T-helper 1 cell treated with Interleukin-12 subunit alpha and Interleukin-12 subunit beta and Interleukin-4 antibody, amounts not matched to agents 30 μg/mL and 1 μg/mL, for 36 hours (primary cell): Measurements from ENCODE around the gene PLCD1.
"Not testable (repeated sequence)": the region's sequence is repeated elsewhere in the genome, so short reads cannot be mapped to it uniquely, and the experiment has no call there.

ENCODE experiments used
- H3K27ac Mint-ChIP-seq: one replicate; pipeline ENCODE4 v1.8.0; 2021; ENCODE audit warnings: mild to moderate bottlenecking, mixed read lengths
- H3K27me3 Mint-ChIP-seq: one replicate; pipeline ENCODE4 v1.8.0; 2021; ENCODE audit warnings: low read depth, mixed read lengths
- H3K36me3 Mint-ChIP-seq: one replicate; pipeline ENCODE4 v1.8.0; 2021; ENCODE audit warnings: low read depth, mixed read lengths
- H3K4me1 Mint-ChIP-seq: one replicate; pipeline ENCODE4 v1.8.0; 2021; ENCODE audit warnings: low read depth, mixed read lengths
- H3K4me3 Mint-ChIP-seq: one replicate; pipeline ENCODE4 v1.8.0; 2021; ENCODE audit warnings: mild to moderate bottlenecking, moderate library complexity, mixed read lengths
- H3K9me3 Mint-ChIP-seq: one replicate; pipeline ENCODE4 v1.8.0; 2021; ENCODE audit warnings: mixed read lengths

The PLCD1 gene

DNA sequence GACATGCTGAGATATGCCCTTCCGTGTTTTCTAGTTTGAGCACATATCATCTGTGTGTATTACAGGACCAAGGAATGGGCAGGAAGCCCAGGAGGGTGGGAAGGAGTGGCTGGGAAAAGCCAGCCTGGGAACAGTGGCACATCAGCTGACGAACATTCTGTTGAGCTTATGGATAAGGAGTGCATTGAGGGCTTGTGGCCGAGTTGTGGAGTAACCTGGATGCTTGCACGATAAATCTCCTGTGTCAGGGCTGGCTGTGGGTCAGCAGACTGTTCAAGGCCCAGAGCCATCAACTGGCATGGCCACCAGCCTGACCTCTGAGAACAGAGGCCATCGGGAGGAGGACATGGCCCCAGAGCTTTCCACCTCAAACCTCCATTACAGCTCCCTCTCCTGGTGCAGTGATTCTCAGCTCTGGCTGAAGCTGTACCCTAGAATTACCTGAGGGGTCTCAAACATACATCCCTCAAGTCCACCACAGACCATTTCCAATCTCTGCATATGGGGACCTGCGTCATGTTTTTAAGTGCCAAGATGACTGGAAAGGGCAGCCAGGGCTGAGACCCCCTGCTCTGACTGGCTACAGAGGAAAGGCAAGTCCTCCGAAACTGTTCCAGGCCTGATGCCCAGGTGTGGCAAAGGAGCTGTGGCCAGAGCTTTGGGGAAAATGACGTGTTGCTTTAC, 43.7 kb downstream of the PLCD1 start:
- peaks cover 3% of the 10 kb centered on the region for H3K27me3 Mint-ChIP-seq
- no peaks in the 10 kb centered on the region for H3K9me3 Mint-ChIP-seq
- H3K4me3 Mint-ChIP-seq, result no peak overlapping the region
- H3K27ac Mint-ChIP-seq, result no peak overlapping the region
- no peaks in the 10 kb centered on the region for H3K4me1 Mint-ChIP-seq
- H3K36me3 Mint-ChIP-seq, result no peaks in the 10 kb centered on the region

DNA sequence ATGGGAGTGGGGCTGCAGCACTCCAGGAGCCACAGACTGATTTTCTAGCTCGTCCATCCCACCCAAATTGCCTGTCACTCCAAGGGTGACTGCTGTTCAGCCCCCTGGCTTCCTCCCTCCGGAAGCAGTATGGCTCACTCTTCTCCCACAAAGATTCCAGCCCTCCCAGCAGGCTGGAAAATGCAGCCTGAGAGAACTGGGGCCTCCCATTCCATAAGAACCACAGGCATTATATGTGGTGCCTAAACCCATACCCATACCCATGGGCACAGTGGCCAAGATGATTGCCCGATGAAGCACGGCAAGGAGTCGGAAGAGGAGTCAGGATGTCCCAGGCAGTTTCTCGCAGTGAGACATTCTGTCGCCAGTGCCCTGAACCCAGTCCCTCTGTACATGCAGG, 44.8 kb downstream of the PLCD1 start:
- Mint-ChIP-seq H3K4me1 (no peaks in the 10 kb centered on the region), H3K9me3 (no peaks in the 10 kb centered on the region), H3K36me3 (no peaks in the 10 kb centered on the region), H3K27ac (no peak overlapping the region), H3K27me3 (peaks cover 3% of the 10 kb centered on the region), H3K4me3 (no peak overlapping the region)

DNA sequence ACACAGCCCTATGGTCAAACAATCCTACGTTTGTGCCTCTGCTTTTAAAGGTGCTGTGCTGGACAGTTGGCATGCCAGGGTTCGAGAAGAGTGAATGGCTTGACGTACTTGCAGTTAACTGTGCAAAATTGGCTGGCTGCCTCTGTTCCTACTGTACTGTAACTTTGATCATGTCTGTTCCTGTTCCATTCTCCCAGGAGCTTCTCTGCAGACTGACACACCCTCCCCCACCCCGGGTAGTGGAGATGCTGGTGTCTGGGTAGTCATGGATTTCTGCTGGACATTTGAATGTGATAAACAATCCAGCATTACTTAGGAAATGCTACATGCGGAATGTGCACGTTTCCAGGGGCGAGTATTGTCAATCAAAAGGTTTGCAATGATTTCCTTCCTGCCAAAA, 45.4 kb downstream of the PLCD1 start:
- H3K27ac Mint-ChIP-seq, result no peak overlapping the region
- H3K4me1 Mint-ChIP-seq, result no peaks in the 10 kb centered on the region
- no peaks in the 10 kb centered on the region for H3K9me3 Mint-ChIP-seq
- no peaks in the 10 kb centered on the region for H3K36me3 Mint-ChIP-seq
- no peak overlapping the region for H3K4me3 Mint-ChIP-seq
- peaks cover 3% of the 10 kb centered on the region for H3K27me3 Mint-ChIP-seq

DNA sequence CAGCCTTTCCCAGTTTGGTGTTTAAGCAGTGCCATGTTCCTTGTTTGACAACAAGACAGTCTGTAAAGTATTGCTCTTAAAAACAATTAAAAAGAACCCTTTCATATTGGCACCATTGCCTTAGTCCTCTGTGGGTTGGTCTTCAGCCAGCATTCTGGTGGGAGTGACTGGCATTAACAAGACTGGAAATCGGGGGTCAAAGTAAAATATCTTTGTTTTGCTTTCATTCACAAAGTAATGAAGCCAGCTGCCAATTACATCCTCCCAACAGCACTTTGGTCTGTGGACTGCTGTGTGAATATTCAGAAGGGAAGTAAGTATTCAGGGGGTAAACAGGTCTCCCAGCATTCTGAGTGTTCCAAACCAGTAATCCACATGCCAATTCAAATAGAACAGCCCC, 47.1 kb downstream of the PLCD1 start:
- Mint-ChIP-seq H3K27ac (no peak overlapping the region), H3K4me1 (no peaks in the 10 kb centered on the region), H3K27me3 (peaks cover 3% of the 10 kb centered on the region), H3K9me3 (no peaks in the 10 kb centered on the region), H3K36me3 (no peaks in the 10 kb centered on the region), H3K4me3 (no peak overlapping the region)

DNA sequence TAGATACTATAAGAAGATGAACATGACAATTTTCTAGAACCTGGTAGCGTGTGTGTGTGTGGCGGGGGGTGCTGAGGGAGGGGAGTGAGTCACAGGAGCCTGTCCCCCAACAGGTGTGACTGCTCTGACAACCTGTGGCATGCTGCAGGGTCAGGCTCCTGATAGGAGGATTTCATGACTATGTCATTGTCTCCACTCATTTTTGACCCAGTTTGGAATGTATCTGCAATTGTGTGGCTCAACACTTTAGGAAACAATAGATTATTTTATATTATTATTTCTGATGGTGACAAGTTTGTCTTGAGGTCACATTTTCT, 48.1 kb downstream of the PLCD1 start:
- Mint-ChIP-seq H3K36me3 (no peaks in the 10 kb centered on the region), H3K4me1 (no peaks in the 10 kb centered on the region), H3K9me3 (no peaks in the 10 kb centered on the region), H3K4me3 (no peak overlapping the region), H3K27ac (no peak overlapping the region), H3K27me3 (peaks cover 3% of the 10 kb centered on the region)

DNA sequence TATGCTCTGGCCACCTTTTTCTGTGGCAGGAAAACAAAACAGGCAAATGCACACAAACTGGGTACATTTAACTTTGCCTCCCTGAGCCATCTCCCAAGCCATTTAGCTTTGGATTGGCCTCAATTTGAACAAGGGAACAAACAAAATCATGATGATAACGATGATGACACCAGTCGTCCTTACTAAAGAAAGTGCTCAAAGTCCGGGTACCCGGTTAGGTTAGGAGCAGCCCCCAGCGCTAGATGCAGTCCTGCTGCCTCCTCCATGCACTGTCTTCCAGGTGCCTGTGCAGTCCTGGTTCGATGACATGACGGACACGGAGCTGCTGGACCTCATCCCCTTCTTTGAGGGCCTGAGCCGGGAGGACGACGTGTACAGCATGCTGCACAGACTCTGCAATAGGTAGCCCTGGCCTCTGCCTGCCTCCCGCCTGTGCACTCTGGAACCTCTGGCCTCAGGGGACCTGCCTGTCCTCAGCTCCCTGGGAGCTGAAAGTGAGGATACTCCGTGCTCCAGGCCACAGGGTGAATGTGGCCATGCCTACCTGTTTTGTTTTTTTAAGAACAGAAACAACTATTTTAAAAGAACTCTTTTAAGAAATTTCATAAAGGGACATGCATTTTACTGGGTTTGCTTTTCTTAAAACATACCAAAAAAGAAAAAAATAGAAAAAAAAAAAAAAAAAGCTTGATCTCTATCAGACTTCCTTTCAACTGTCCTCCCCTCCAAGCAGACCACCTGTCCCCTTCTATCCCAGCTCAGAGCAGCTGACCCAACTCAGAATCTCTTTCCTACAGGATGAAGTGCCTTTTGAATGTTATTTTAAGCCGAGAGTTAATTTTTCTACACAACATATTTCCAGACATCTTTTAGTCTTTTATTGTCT, 48.7 kb downstream of the PLCD1 start:
- Mint-ChIP-seq H3K36me3 (no peaks in the 10 kb centered on the region), H3K4me1 (no peaks in the 10 kb centered on the region), H3K27ac (no peak overlapping the region), H3K4me3 (no peak overlapping the region), H3K9me3 (no peaks in the 10 kb centered on the region), H3K27me3 (peaks cover 3% of the 10 kb centered on the region)

DNA sequence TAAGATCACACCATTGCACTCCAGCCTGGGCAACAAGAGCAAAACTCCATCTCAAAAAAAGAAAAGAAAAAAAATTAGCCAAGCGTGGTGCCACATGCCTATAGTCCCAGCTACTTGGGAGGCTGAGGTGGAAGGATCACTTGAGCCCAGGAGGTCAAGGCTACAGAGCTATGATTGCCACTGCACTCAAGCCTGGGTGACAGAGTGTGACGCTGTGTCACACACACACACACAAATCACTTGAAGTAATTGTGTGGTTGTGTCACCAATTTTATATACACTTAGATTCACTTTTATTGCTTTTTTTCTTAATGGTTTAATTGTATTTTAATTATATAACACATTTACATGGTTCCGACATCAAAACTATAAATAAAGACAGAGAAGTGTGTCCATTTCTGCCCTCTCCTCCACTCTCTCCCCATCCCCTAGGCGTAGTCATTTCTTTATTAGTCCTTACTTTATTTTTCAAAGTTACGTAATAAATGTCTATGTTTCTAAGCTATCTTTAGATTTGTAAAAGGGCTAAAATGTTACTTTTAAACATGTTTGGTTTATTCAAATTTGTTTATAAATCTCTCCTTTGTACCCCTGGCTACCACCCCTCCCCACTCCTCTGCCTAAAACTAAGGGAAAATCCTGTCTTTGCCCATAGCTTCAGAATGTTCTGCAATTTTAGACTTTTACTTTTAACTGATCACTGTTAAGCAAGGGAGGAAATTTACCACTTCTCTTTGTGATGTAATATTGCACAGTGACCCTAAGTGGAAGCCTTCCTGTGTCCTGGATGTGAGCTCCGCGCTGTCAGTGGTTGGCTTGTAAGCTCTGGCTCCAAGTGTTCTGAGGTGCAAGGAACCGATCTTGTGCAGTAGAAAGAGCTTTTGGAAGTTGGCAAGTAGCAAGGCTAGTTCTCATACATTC, 49.6 kb downstream of the PLCD1 start:
- peaks cover 3% of the 10 kb centered on the region for H3K27me3 Mint-ChIP-seq

DNA sequence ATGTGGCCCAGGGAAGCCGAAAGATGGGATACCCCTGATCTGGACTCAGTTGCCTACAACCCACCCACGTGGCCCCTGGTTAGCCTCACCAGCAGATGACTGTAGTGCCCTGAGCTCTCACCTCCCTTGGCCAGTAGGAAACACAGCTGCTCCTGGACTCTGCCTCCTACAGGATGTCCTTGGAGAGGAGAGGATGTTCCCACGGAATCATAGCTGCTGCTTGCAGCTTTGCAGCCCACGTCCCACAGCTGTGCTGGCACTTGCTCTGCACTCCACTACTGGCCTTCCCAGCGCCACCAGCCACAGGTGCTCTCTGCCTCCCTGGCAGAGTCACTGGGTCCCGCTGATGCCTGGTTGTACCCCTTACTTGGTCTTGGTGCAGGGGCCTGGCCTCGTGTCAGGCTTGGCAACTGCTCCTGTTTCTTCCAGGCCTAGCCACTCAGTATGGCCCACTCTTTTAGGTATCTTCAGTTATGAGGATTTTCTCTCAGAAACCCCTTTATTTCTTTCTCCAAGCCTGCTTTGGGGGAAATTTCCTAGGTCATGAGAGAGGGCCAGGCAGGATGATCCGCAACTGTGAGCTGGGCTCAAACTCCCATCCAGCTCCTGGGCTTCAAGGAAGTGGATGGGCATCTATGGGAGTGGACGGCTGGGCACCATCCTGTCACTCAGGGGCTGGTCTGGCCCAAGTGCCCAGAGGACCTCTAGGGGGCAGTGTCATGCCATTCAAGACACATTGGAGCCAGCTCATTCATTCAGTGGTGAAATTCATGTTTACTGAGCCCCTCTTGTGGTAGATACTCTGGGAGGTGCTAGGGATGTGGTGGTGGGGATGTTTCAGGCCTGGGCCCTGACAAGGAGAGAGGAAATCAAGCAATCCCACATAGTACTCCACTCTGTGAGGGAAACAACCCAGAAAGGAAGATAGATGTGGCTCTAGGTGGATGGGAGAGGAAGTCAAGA, 55.0 kb downstream of the PLCD1 start:
- H3K36me3 Mint-ChIP-seq, result peaks cover 2% of the 10 kb centered on the region
- no peak overlapping the region for H3K4me3 Mint-ChIP-seq
- H3K27ac Mint-ChIP-seq, result peak overlapping the region; percentile 39
- no peaks in the 10 kb centered on the region for H3K9me3 Mint-ChIP-seq
- no peaks in the 10 kb centered on the region for H3K27me3 Mint-ChIP-seq
- H3K4me1 Mint-ChIP-seq, result peaks cover 4% of the 10 kb centered on the region

More for the DNA sequence above, 49.6 kb downstream of the PLCD1 start:
- Mint-ChIP-seq H3K4me1 (peaks cover 3% of the 10 kb centered on the region), H3K9me3 (no peaks in the 10 kb centered on the region), H3K4me3 (no peak overlapping the region), H3K27ac (no peak overlapping the region), H3K36me3 (peaks cover 1% of the 10 kb centered on the region)

DNA sequence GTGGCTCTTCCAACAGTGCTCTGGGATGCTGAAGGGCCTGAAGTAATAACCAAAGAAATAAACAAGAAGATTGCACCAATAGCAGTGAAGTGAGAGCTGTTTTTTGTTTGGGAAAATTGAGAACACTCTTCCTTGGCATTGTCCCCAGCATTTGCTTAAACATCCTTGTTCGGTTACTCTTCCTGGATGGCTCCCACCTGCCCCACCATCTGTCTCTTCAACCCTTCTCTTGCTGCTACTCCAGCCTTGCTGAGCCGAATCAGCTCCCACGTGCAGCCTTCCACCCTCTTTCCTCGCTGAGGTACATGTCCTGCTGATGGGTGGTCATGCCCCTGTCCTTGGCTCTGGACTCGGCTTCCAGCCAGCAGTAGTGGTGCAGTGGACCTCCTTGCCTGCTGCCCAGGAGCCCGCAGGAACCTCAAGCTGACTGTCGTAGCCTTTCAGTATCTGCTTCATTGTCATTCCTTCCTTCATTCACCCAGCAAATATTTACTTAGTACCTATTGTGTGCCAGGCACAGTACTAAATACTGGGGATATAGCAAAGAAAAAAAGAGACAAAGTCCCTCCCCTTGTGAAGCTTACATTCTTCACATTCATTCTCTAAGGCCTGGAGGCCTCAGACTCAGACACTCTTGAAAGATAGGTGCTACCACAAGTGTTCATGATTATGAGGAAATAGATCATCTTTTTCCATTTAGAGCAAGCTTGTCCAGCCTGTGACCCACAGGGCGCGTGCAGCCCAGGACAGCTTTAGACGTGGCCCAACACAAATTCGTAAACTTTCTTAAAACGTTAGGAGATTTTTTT, 56.0 kb downstream of the PLCD1 start:
- no peaks in the 10 kb centered on the region for H3K27me3 Mint-ChIP-seq
- peaks cover 4% of the 10 kb centered on the region for H3K4me1 Mint-ChIP-seq
- no peaks in the 10 kb centered on the region for H3K9me3 Mint-ChIP-seq
- no peak overlapping the region for H3K4me3 Mint-ChIP-seq
- H3K27ac Mint-ChIP-seq, result no peak overlapping the region
- H3K36me3 Mint-ChIP-seq, result peaks cover 2% of the 10 kb centered on the region

DNA sequence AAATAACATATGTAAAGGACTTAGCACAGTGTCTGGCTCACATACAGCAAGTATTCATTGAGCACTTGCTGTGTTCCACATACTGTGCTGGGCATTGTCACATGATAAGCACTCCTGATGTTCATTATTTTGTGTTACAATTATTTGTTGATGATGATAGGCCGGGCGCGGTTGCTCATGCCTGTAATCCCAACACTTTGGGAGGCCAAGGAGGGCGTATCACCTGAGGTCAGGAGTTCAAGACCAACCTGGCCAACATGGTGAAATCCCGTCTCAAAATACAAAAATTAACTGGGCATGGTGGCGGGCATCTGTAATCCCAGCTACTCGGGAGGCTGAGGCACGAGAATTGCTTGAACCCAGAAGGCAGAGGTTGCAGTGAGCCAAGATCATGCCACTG, 57.4 kb downstream of the PLCD1 start:
- H3K27ac Mint-ChIP-seq, H3K9me3 Mint-ChIP-seq, H3K4me3 Mint-ChIP-seq, H3K4me1 Mint-ChIP-seq, H3K36me3 Mint-ChIP-seq, H3K27me3 Mint-ChIP-seq: not testable (repeated sequence)

DNA sequence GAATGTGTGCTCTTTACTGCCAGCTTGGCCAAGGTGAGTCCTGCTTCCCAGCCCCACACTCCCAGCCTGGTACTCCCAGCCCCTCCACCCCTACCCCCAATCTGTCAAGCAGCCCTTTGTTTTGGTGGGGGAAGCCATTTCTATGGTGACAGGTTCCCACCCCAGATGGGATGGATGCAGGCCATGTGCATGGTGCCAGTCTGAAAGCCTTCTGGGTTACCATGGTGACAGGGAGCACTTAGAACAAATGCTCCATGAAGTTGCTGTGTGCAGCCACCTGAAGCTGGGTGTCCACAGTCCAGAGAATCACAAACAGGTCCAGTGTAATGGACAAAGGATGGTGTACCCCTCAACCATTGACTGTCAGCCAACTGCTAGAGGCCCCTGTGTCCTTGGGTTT, 58.0 kb downstream of the PLCD1 start:
- Mint-ChIP-seq H3K4me3 (no peak overlapping the region), H3K27me3 (peaks cover 3% of the 10 kb centered on the region), H3K27ac (no peak overlapping the region), H3K36me3 (peaks cover 2% of the 10 kb centered on the region), H3K9me3 (no peaks in the 10 kb centered on the region), H3K4me1 (peaks cover 4% of the 10 kb centered on the region)

DNA sequence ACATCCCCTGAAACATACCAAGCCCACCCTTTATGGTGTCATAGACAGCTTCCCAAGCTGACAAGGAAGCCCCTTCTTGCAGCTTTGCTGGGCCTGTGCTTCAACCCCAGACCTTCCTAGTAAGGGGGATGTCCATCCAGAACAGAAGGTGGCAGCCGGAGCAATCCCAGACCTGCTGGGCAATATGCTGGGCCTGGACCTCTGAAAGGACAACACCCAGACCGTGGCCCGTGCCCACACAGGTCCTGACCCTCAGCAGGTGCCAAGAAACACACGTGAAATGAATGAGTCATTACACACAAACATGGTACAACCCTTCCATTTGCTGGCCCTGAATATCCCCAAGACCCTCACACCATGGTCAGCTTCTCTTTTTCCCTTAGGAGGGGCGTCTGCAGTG, 58.6 kb downstream of the PLCD1 start:
- Mint-ChIP-seq H3K27me3 (peaks cover 3% of the 10 kb centered on the region), H3K27ac (no peak overlapping the region), H3K4me3 (no peak overlapping the region), H3K4me1 (peaks cover 4% of the 10 kb centered on the region), H3K9me3 (no peaks in the 10 kb centered on the region), H3K36me3 (peaks cover 2% of the 10 kb centered on the region)

DNA sequence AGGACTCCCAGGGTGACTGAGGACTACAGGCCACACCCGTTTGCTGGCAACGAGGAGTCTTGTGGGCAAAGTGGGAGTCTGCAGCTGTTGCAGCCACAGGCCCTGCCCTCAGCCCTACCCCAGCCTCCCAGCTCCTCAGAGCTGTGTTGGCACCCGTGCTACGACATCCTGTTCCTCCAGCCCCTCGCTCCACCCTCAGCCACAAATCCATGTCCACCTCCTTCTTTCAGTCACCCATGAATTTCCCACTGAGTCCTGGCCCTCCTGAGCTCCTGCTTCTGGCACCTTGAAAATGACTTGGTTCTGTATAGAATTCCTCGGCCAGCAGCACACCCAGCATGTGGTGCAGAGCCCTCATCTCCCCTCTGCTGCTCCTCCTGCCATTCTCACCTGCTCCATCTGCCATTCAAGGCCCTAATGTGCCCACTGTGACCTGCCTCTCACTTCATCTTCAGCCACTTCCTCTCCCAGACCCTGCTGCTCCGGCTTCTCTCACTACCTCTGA, 59.8 kb downstream of the PLCD1 start:
- Mint-ChIP-seq H3K4me3 (no peak overlapping the region), H3K4me1 (no peaks in the 10 kb centered on the region), H3K27me3 (peaks cover 3% of the 10 kb centered on the region), H3K27ac (no peak overlapping the region), H3K36me3 (no peaks in the 10 kb centered on the region), H3K9me3 (no peaks in the 10 kb centered on the region)
